Measurements from ENCODE around the gene GJB5. TPM values are rescaled to one million over a fixed set of nuclear protein-coding genes. Genes with fewer than 3 reads are reported as not detected.

The GJB5 gene
- total RNA-seq, 6 donors from 2014 or later: 0.17 to 0.89 (median 0.30) TPM; not detected in 3

- Histone ChIP-seq H3K4me1 (peaks cover 3 to 15% (median 14%) of the 10 kb centered on the region in 4 donors), H3K4me3 (no peak overlapping the region), H3K27ac (peak overlapping the region in 1 of 4 donors; percentile 7), H3K27me3 (peaks cover 0 to 11% (median 3%) of the 10 kb centered on the region in 4 donors), H3K36me3 (no peaks in the 10 kb centered on the region), H3K9me3 (peaks cover 0 to 3% (median 0%) of the 10 kb centered on the region in 4 donors)
- DNase-seq: peak in 1 of 2 donors; percentile 62
- 49 to 51% methylated on average over 14 of the region's 14 CpGs for WGBS, 2 donors
- peak; percentile 75 for ATAC-seq (ENCODE audit: low FRiP score in 2 of 2)
- no peak for TF ChIP-seq POLR2A (IDR thresholded peaks at IDR 0.05)
- peak; percentile 71 to 85 (median 78) for TF ChIP-seq CTCF (IDR thresholded peaks at IDR 0.05)
- TF ChIP-seq EP300 (IDR thresholded peaks at IDR 0.05): no peak
- TF ChIP-seq POLR2AphosphoS5 (IDR thresholded peaks at IDR 0.05): no peak
These were observed 31.9 kb downstream of the GJB5 start for GRCh38 chr1:34786521-34787325.

GRCh38 chr1:34787461-34788420 is 32.9 kb downstream of the GJB5 start:
- Histone ChIP-seq H3K27me3 (peaks cover 0 to 4% (median 2%) of the 10 kb centered on the region in 4 donors), H3K9me3 (peaks cover 0 to 3% (median 0%) of the 10 kb centered on the region in 4 donors), H3K36me3 (no peaks in the 10 kb centered on the region), H3K4me3 (no peak overlapping the region), H3K27ac (peak overlapping the region in 1 of 4 donors; percentile 44), H3K4me1 (peaks cover 0 to 18% (median 13%) of the 10 kb centered on the region in 4 donors)
- ATAC-seq (ENCODE audit: low FRiP score in 2 of 2) (no peak), DNase-seq (no peak)
- 49 to 54% methylated on average over 7 to 9 of the region's 9 CpGs for WGBS, 2 donors
- no peak for TF ChIP-seq POLR2AphosphoS5 (IDR thresholded peaks at IDR 0.05)
- peak in 4 of 6 experiments; percentile 11 to 25 (median 17) for TF ChIP-seq CTCF (IDR thresholded peaks at IDR 0.05)

- peaks cover 0 to 7% (median 3%) of the 10 kb centered on the region in 4 donors for H3K36me3 ChIP-seq
- H3K27me3 ChIP-seq: peaks cover 0 to 7% (median 0%) of the 10 kb centered on the region in 4 donors
- H3K27ac ChIP-seq: peak overlapping the region in 1 of 4 donors; percentile 44
- H3K4me1 ChIP-seq: peaks cover 0 to 23% (median 15%) of the 10 kb centered on the region in 4 donors
- H3K4me3 ChIP-seq: no peak overlapping the region
- DNase-seq (no peak), ATAC-seq (ENCODE audit: low FRiP score in 2 of 2) (no peak)
- whole genome bisulfite sequencing, 2 donors: 72 to 80% methylated on average over 6 of the region's 6 CpGs
- TF ChIP-seq POLR2A (IDR thresholded peaks at IDR 0.05) (no peak), EP300 (IDR thresholded peaks at IDR 0.05) (no peak), CTCF (IDR thresholded peaks at IDR 0.05) (no peak), POLR2AphosphoS5 (IDR thresholded peaks at IDR 0.05) (no peak)
- H3K9me3 ChIP-seq: peaks cover 0 to 3% (median 0%) of the 10 kb centered on the region in 4 donors
These were observed 36.1 kb downstream of the GJB5 start for GRCh38 chr1:34790985-34791384.

- no peak for ATAC-seq (ENCODE audit: low FRiP score in 2 of 2)
- 30 to 55% methylated on average over 2 to 10 of the region's 10 CpGs for WGBS, 2 donors
- DNase-seq: no peak
- H3K4me1 ChIP-seq: peaks cover 0 to 19% (median 10%) of the 10 kb centered on the region in 4 donors
- TF ChIP-seq POLR2A (IDR thresholded peaks at IDR 0.05): no peak
- TF ChIP-seq CTCF (IDR thresholded peaks at IDR 0.05): no peak
- H3K27me3 ChIP-seq: peaks cover 0 to 7% (median 0%) of the 10 kb centered on the region in 4 donors
- peaks cover 0 to 7% (median 3%) of the 10 kb centered on the region in 4 donors for H3K36me3 ChIP-seq
- H3K9me3 ChIP-seq: peaks cover 0 to 3% (median 0%) of the 10 kb centered on the region in 4 donors
- peak overlapping the region in 3 of 4 donors; percentile 46 to 55 (median 53) for H3K4me3 ChIP-seq
- H3K27ac ChIP-seq: peak overlapping the region; percentile 72 to 86 (median 82)
These were observed 37.6 kb downstream of the GJB5 start for GRCh38 chr1:34792424-34792823.
